22Rv1 (cell line): ENCODE data around the gene ZNF219.
A peak's percentile ranks its signal among the peaks of the same experiment; 100 is the strongest.

Experiments used
- H3K27ac ChIP-seq: fragments of 450-650 bp; 2 replicates; pipeline ENCODE4 v1.5.1; 2017
- CTCF ChIP-seq: fragments of 450-650 bp; IDR thresholded peaks from 2 replicates; pipeline ENCODE4 v1.5.1; 2017; ENCODE audit warnings: mild to moderate bottlenecking
- ZFX ChIP-seq: fragments of 450-650 bp; IDR thresholded peaks from 2 replicates; pipeline ENCODE4 v1.6.1; 2017; ENCODE audit warnings: antibody characterized with exemption, borderline replicate concordance

Gene ZNF219

GRCh38 chr14:21091821-21092272 lies 6.6 kb downstream of the ZNF219 start:
- TF ChIP-seq ZFX (no peak), CTCF (no peak)
- no peak overlapping the region for H3K27ac ChIP-seq

GRCh38 chr14:21090940-21091663 lies 7.4 kb downstream of the ZNF219 start:
- TF ChIP-seq CTCF, result no peak
- H3K27ac ChIP-seq, result no peak overlapping the region

GRCh38 chr14:21090194-21090939 lies 8.1 kb downstream of the ZNF219 start:
- TF ChIP-seq CTCF, result peak; percentile 75
- TF ChIP-seq ZFX, result no peak
- H3K27ac ChIP-seq, result no peak overlapping the region

GRCh38 chr14:21089877-21090193 lies 8.6 kb downstream of the ZNF219 start:
- H3K27ac ChIP-seq, result no peak overlapping the region
- TF ChIP-seq ZFX, result no peak
- no peak for TF ChIP-seq CTCF

GRCh38 chr14:21089271-21089670 lies 9.2 kb downstream of the ZNF219 start:
- H3K27ac ChIP-seq, result no peak overlapping the region

GRCh38 chr14:21088687-21089086 lies 9.8 kb downstream of the ZNF219 start:
- TF ChIP-seq ZFX, result no peak
- TF ChIP-seq CTCF, result no peak
- no peak overlapping the region for H3K27ac ChIP-seq

More at GRCh38 chr14:21089271-21089670, 9.2 kb downstream of the ZNF219 start:
- no peak for TF ChIP-seq ZFX
- no peak for TF ChIP-seq CTCF
